BE2C (cell line): ENCODE measurements around the gene RRN3.
"Not testable (repeated sequence)": the region's sequence is repeated elsewhere in the genome, so short reads cannot be mapped to it uniquely, and the experiment has no call there.

Experiments used
- DNase-seq: peaks from one replicate; pipeline ENCODE4 v3.0.0-alpha.2; 2020
- H3K27me3 ChIP-seq: fragments of 250-450 bp; sonication (Bioruptor Pico); 2 replicates; pipeline ENCODE4 v1.5.1; 2020; ENCODE audit warnings: mild to moderate bottlenecking
- H3K36me3 ChIP-seq: fragments of 250-450 bp; sonication (Bioruptor Pico); 2 replicates; pipeline ENCODE4 v1.5.1; 2020; ENCODE audit warnings: mild to moderate bottlenecking
- H3K4me1 ChIP-seq: fragments of 250-450 bp; sonication (Bioruptor Pico); 2 replicates; pipeline ENCODE4 v1.5.1; 2020
- H3K4me3 ChIP-seq: 2 replicates; pipeline ENCODE4 v1.5.1; 2011; ENCODE audit warnings: low read depth, low read length
- H3K9me3 ChIP-seq: fragments of 250-450 bp; sonication (Bioruptor Pico); 2 replicates; pipeline ENCODE4 v1.5.1; 2020
- TF ChIP-seq, protein P1 (sequence below): IDR thresholded peaks from 2 replicates; pipeline ENCODE4 v1.5.1; 2012; ENCODE audit warnings: mild to moderate bottlenecking, low read depth, low read length

The RRN3 gene

DNA sequence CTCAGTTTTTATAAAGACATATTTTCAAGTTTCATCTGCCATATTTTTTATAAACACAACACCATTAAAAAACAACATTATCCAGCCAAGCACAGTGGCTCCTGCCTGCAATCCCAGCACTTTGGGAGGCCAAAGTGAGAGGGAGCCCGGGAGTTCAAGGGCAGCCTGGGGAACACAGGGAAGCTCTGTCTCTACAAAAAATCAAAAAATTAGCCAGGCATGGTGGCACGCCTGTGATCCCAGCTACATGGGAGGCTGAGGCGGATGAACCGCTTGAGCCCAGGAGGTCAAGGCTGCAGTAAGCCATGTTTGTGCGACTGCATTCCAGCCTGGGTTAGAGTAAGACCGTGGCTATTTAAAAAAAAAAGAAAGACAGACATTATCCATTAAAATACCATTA is 21.0 kb downstream of the RRN3 start:
- peaks cover 51% of the 10 kb centered on the region for H3K36me3 ChIP-seq

DNA sequence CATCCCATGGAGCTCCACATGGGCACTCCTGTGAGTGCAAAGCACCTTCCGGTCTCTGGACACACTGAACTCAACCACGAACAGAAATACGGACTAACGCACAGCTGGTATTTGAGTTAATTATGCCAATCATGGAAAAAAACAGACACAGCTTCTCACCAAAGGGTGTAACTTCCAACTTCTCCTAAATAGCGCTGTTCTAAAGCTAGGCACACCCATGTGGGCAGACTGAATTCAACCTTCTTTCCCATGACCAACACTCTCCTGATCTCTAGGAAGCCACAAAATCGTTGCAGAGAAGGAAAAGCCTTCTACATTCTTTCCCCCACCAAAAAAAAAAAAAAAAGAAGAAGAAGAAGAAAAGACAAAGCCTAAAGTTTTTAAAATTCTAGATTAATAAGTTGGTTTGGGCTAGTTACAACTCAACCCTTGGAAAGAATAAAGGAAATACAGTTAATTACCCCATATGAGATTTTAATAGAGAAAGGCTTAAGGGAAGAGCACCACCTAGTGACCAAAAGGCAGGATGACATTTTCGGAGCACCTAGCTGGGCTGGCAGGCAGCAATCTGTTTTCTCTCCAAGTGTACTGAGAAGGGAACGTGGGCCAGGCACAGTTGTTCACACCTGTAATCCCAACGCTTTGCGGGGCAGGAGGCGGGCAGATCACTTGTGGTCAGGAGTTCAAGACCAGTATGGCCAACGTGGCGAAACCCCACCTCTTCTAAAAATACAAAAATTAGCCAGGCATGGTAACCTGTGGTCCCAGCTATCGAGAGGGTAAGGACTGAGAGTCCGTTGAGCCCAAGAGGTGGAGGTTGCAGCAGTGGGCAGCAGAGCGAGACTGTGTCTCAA is 21.9 kb downstream of the RRN3 start:
- H3K9me3 ChIP-seq, H3K4me3 ChIP-seq, H3K27me3 ChIP-seq, DNase-seq, H3K4me1 ChIP-seq: not testable (repeated sequence)
- TF ChIP-seq, protein P1, sequence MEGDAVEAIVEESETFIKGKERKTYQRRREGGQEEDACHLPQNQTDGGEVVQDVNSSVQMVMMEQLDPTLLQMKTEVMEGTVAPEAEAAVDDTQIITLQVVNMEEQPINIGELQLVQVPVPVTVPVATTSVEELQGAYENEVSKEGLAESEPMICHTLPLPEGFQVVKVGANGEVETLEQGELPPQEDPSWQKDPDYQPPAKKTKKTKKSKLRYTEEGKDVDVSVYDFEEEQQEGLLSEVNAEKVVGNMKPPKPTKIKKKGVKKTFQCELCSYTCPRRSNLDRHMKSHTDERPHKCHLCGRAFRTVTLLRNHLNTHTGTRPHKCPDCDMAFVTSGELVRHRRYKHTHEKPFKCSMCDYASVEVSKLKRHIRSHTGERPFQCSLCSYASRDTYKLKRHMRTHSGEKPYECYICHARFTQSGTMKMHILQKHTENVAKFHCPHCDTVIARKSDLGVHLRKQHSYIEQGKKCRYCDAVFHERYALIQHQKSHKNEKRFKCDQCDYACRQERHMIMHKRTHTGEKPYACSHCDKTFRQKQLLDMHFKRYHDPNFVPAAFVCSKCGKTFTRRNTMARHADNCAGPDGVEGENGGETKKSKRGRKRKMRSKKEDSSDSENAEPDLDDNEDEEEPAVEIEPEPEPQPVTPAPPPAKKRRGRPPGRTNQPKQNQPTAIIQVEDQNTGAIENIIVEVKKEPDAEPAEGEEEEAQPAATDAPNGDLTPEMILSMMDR: peak; percentile 30
- H3K36me3 ChIP-seq: peaks cover 51% of the 10 kb centered on the region

More for the DNA sequence above, 21.0 kb downstream of the RRN3 start:
- Histone ChIP-seq H3K4me3 (no peak overlapping the region), H3K27me3 (no peaks in the 10 kb centered on the region), H3K9me3 (no peaks in the 10 kb centered on the region), H3K4me1 (no peaks in the 10 kb centered on the region)
- TF ChIP-seq, protein P1: no peak
- no peak for DNase-seq

DNA sequence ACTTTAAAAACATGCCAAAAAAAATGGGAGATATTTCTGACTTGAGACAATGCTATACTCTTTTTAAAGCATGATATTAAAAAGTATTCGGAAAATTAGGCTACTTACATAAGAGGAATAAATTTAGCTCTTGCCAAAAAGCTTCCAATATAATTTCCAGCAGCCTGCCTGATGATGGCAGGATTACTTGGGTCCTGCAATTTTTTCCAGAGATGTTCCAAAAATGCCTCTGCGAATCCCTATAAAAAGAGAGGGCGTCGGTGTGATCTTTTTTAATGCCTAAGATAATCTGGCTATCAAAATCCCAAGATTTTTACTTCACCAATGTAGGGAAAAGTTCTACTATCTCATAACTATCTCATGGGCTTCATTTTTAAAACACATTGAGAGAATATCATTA is 23.1 kb downstream of the RRN3 start:
- H3K36me3 ChIP-seq: peaks cover 47% of the 10 kb centered on the region
- H3K27me3 ChIP-seq, H3K4me1 ChIP-seq, H3K9me3 ChIP-seq, DNase-seq, H3K4me3 ChIP-seq: not testable (repeated sequence)

DNA sequence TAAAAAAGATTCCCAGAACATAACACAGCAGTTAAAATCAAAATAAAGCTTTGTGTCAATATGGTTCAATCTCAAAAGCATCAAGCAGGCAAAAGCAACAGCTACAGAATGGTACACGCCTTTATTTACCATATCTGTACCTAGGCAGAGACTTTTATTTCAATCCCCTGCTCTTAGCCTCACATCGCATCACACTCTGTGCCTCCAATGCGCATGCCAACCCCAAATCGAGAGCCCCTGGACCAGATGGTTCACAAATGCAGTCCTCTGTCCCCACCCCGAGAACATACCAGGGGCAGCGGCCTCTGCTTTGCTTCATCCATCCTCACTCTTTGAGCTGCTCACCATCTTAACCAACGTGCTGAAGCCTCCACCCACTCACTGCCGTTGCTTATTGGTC is 27.4 kb downstream of the RRN3 start:
- not testable (repeated sequence) for DNase-seq, H3K4me3 ChIP-seq, H3K4me1 ChIP-seq, H3K27me3 ChIP-seq, H3K9me3 ChIP-seq
- H3K36me3 ChIP-seq: peaks cover 28% of the 10 kb centered on the region

DNA sequence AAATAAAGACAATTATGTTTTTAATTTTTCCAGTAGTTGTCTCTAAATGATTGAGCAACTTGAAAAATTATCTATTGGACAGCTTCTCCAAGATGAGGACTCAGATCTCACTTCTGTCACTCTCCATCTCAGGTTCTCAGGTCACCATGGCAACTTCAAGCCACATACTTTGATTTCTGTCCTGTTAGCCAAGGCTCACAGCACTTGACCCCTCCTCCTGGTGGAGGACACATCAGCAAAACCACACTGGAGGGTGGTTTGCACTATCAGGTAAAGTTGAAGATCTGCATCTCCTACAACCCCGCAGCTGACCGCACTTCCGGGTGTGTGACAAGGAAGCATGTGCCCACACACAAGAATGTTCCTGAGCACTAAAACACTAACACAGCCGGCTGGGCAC is 28.1 kb downstream of the RRN3 start:
- not testable (repeated sequence) for H3K27me3 ChIP-seq, H3K9me3 ChIP-seq, H3K4me1 ChIP-seq, H3K4me3 ChIP-seq, DNase-seq
- peaks cover 36% of the 10 kb centered on the region for H3K36me3 ChIP-seq

DNA sequence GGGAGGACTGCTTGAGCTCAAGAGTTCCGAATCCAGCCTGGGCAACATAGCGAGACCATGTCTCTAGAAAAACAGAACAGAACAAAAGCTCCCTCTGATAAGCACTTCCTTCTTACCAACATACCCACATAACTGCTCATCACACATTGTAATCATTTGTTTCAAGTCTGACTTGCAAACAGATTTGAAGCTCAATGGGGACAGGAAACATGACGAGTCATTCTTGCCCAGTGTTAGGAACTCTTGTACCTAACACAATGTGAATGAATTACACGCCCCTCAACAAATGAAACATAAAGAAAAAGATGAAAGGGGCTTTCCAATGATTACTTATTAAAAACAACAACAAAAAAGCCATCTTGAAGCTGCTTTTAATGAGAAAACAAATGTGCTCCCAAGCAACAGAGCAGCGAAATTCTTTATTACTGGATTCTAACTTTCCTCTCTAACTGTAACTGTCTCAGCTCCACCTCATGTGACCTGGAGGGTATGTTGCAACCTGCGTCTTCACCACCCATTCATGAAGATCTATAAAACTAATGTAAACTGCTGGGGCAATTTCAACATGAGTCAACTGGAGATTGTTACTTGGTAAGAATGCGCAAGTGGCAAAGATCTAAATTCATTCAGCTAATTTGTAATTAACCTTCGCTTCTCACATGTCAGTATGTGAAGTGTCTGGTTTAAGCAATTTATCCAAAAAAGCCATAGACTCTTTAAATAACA is 31.8 kb downstream of the RRN3 start:
- not testable (repeated sequence) for H3K4me3 ChIP-seq, H3K27me3 ChIP-seq, H3K9me3 ChIP-seq, H3K4me1 ChIP-seq, DNase-seq
- H3K36me3 ChIP-seq: peaks cover 40% of the 10 kb centered on the region

DNA sequence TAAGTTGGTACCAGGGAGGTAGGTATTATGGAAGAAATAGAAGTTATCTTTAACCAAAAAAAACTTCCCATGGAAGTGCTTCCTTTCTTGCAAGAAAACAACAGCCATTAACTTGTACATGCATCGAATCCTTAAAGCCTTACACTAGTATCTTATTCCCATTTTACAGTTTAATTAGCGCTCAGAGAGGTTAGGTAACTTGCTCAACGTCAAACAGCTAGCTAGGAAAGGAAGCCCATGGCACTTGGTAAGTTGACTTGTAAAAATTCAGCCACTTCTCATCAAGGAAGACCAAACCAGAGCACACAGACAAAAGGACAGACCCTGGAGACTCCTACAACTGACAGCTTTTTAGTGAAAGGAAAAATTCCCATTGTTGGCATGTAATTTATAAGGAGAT is 34.7 kb downstream of the RRN3 start:
- DNase-seq: no peak
- Histone ChIP-seq H3K9me3 (no peaks in the 10 kb centered on the region), H3K4me3 (no peak overlapping the region), H3K36me3 (peaks cover 32% of the 10 kb centered on the region), H3K27me3 (no peaks in the 10 kb centered on the region), H3K4me1 (no peaks in the 10 kb centered on the region)
- TF ChIP-seq, protein P1: no peak

DNA sequence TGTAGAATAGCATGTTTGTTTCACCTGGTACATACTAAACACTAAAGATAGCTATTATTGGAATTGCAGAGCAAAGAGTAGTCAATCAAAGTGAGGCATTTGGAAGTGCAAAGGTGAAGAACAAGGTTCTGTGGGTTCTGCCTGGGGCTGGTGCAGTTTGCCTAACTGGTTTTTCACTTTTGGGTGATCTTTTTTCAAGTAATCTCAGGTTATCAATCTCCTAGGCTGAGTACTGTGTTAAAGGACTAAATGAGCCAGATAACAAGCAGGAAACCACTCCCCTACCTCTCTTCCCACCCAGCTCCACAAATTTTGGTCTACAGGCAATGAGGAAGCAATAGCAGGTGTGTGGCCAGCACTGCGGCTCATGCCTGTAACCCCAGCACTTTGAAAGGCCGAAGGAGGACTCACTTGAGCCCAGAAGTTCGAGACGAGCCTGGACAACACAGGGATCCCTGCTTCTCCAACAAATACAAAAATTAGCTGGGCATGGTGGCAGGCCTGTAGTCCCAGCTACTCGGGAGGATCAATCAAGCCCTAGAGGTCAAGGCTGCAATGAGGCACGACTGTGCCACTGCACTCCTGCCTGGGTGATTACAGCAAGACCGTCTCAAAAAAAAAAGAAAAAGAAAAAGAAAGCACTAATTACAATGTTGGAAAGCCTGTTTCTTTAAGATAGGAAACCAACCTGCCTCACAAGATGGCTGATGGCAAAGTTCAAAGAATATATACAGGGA is 36.2 kb downstream of the RRN3 start:
- DNase-seq: no peak
- Histone ChIP-seq H3K9me3 (no peaks in the 10 kb centered on the region), H3K36me3 (peaks cover 32% of the 10 kb centered on the region), H3K4me1 (no peaks in the 10 kb centered on the region), H3K4me3 (no peak overlapping the region), H3K27me3 (no peaks in the 10 kb centered on the region)
- TF ChIP-seq, protein P1: no peak
